HepG2 (cell line): ENCODE results near the gene ABCB6. TPM values are rescaled to one million over a fixed set of nuclear protein-coding genes. Genes with fewer than 3 reads are reported as not detected.

ENCODE experiments used
- ERF ChIP-seq: IDR thresholded peaks from 2 replicates; pipeline ENCODE4 v1.6.1; 2018; ENCODE audit warnings: missing biosample characterization, missing genetic modification reagents
- FOXM1 ChIP-seq: sonication (generic); formaldehyde crosslinking; IDR thresholded peaks from 2 replicates; pipeline ENCODE4 v1.5.0; 2020; ENCODE audit warnings: missing genetic modification reagents
- HDAC6 ChIP-seq: fragments of 200-600 bp; sonication (generic); IDR thresholded peaks from 2 replicates; pipeline ENCODE4 v1.7.0; 2017; ENCODE audit warnings: mild to moderate bottlenecking, antibody characterized with exemption, low read length, low read depth
- HIC2 ChIP-seq: sonication (generic); formaldehyde crosslinking; IDR thresholded peaks from 2 replicates; pipeline ENCODE4 v1.9.0; 2022; ENCODE audit warnings: low read depth, missing genetic modification reagents
- HNF1B ChIP-seq: sonication (generic); formaldehyde crosslinking; IDR thresholded peaks from 2 replicates; pipeline ENCODE4 v1.5.1; 2020; ENCODE audit warnings: mild to moderate bottlenecking, moderate library complexity, missing genetic modification reagents
- NRL ChIP-seq: sonication (generic); formaldehyde crosslinking; IDR thresholded peaks from 2 replicates; pipeline ENCODE4 v1.5.0; 2020; ENCODE audit warnings: missing genetic modification reagents, mild to moderate bottlenecking, moderate library complexity, borderline replicate concordance
- SIX1 ChIP-seq: sonication (generic); formaldehyde crosslinking; IDR thresholded peaks from 2 replicates; pipeline ENCODE4 v1.4.0; 2020; ENCODE audit warnings: missing genetic modification reagents, borderline replicate concordance
- SNAPC2 ChIP-seq: sonication (generic); formaldehyde crosslinking; IDR thresholded peaks from 2 replicates; pipeline ENCODE4 v1.8.1; 2022; ENCODE audit warnings: mild to moderate bottlenecking, missing genetic modification reagents
- SYNCRIP ChIP-seq: fragments of 200-400 bp; formaldehyde crosslinking; IDR thresholded peaks from 2 replicates; pipeline ENCODE4 v1.6.1; 2018; ENCODE audit warnings: mild to moderate bottlenecking, low read depth, low read length; ENCODE audit not compliant: insufficient read depth
- polyA plus RNA-seq, 8 experiments: library from polyadenylated mRNA; depleted of rRNA in 3 of 8; stranded (reverse) in 7 of 8; unstranded in 1 of 8; fragments of >200 nt; fragmentation: Illumina TruSeq in 4 of 8; extraction: Trizol in 4 of 8; gene quantifications; 2 replicates each; pipeline versions ENCODE4 v1.2.1 to v1.2.3, GENCODE V29; 2011 to 2016; ENCODE audit warnings: low read depth in 4 of 8, missing spikeins in 1 of 8, mixed read lengths in 1 of 8; ENCODE audit not compliant: insufficient read depth in 1 of 8
- total RNA-seq, 5 experiments: library from RNA; depleted of rRNA; stranded (reverse); fragments of >200 nt; fragmentation: Illumina TruSeq; extraction: Trizol; gene quantifications; 2 replicates each; pipeline ENCODE4 v1.2.3, GENCODE V29; 2016; ENCODE audit warnings: low read depth in 1 of 5
- TF ChIP-seq, protein P1 (sequence below): sonication (generic); formaldehyde crosslinking; IDR thresholded peaks from 2 replicates; pipeline ENCODE4 v1.5.0; 2020; ENCODE audit warnings: mild to moderate bottlenecking, missing genetic modification reagents

Gene ABCB6
- total and polyA plus RNA-seq, 2 of the 13 experiments (the other 11 are each of a cell fraction or from before 2014, with no cell fraction given): 91.1 to 137 TPM

GRCh38 chr2:219228041-219228910, 9.5 kb upstream of the ABCB6 start (continued):
- TF ChIP-seq SIX1: no peak
- no peak for TF ChIP-seq HNF1B
- no peak for TF ChIP-seq HDAC6
- TF ChIP-seq ERF (CRISPR knock-in tag): no peak
- TF ChIP-seq SNAPC2 (CRISPR knock-in tag): no peak
- TF ChIP-seq SYNCRIP: no peak
- no peak for TF ChIP-seq FOXM1 (CRISPR knock-in tag)
- TF ChIP-seq NRL (CRISPR knock-in tag): no peak
- TF ChIP-seq, protein P1, sequence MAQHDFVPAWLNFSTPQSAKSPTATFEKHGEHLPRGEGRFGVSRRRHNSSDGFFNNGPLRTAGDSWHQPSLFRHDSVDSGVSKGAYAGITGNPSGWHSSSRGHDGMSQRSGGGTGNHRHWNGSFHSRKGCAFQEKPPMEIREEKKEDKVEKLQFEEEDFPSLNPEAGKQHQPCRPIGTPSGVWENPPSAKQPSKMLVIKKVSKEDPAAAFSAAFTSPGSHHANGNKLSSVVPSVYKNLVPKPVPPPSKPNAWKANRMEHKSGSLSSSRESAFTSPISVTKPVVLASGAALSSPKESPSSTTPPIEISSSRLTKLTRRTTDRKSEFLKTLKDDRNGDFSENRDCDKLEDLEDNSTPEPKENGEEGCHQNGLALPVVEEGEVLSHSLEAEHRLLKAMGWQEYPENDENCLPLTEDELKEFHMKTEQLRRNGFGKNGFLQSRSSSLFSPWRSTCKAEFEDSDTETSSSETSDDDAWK: no peak
- TF ChIP-seq HIC2 (CRISPR knock-in tag): no peak
